ENCODE data around the gene PUS7L.
"Not testable (repeated sequence)": the region's sequence is repeated elsewhere in the genome, so short reads cannot be mapped to it uniquely, and the experiment has no call there.

- TF ChIP-seq CTCF (IDR thresholded peaks at IDR 0.05; ENCODE audit: low read depth, low read length, poor library complexity, severe bottlenecking); EZH2phosphoT487 (IDR thresholded peaks at IDR 0.05; ENCODE audit: borderline replicate concordance, low read length): not testable (repeated sequence)
Measured at GRCh38 chr12:43751360-43751759, 7.2 kb downstream of the PUS7L start.
